Measurements from ENCODE around the gene SYT2. TPM values are rescaled to one million over a fixed set of nuclear protein-coding genes. Genes with fewer than 3 reads are reported as not detected.

SYT2 gene
- total and polyA plus RNA-seq, 10 of the 15 experiments (the other 5 are each of a cell fraction or from before 2014, with no cell fraction given): not detected

- Histone ChIP-seq H3K36me3 (ENCODE audit: control insufficient read depth in 2 of 2, insufficient read depth in 2 of 2, low read length in 1 of 2) (no peaks in the 10 kb centered on the region), H3K4me2 (ENCODE audit: control insufficient read depth, insufficient read depth) (no peak overlapping the region), H3K9me3 (replicated peaks; ENCODE audit: control insufficient read depth, insufficient read depth, low read length) (no peaks in the 10 kb centered on the region), H3K4me1 (ENCODE audit: control insufficient read depth, insufficient read depth, low read length) (no peaks in the 10 kb centered on the region), H3K4me3 (no peak overlapping the region), H3K27me3 (replicated peaks in 1 of 2; ENCODE audit: control insufficient read depth in 2 of 2, insufficient read depth in 2 of 2, low read length in 1 of 2) (peaks cover 0 to 4% of the 10 kb centered on the region in 2 experiments; a peak in 3 of 4 replicates), H3K9ac (ENCODE audit: control insufficient read depth, insufficient read depth, low read length) (no peak overlapping the region), H4K20me1 (ENCODE audit: control insufficient read depth, insufficient read depth) (no peaks in the 10 kb centered on the region), H3K79me2 (ENCODE audit: control insufficient read depth, insufficient read depth, low read length) (no peaks in the 10 kb centered on the region), H3K27ac (ENCODE audit: control insufficient read depth, insufficient read depth) (no peak overlapping the region), H2AFZ (ENCODE audit: control insufficient read depth, low read depth, low read length) (no peak overlapping the region)
- 4% methylated on average over 3 of the region's 3 CpGs for WGBS (ENCODE audit: insufficient coverage, insufficient replicate concordance, low lambda C conversion rate, missing lambda C conversion rate)
- intact Hi-C loops (cut with micrococcal nuclease; ENCODE audit: unreplicated experiment) (no loop called here), in situ Hi-C loops (cut with MboI) (no loop called here)
- TF ChIP-seq LARP7 (IDR thresholded peaks at IDR 0.05) (no peak), REST (IDR thresholded peaks at IDR 0.05; ENCODE audit: low read depth, low read length) (no peak), SUZ12 (IDR thresholded peaks at IDR 0.05; ENCODE audit: unreplicated experiment) (no peak), RAD51 (IDR thresholded peaks at IDR 0.05) (no peak), BHLHE40 (IDR thresholded peaks at IDR 0.05; ENCODE audit: borderline replicate concordance in 1 of 2, low read depth in 2 of 2, low read length in 1 of 2) (no peak), GABPA (IDR thresholded peaks at IDR 0.05; ENCODE audit: low read depth) (no peak)
- RAD21 ChIA-PET (ENCODE audit: unreplicated experiment): no interaction called here
- FAIRE-seq (no peak), ATAC-seq (no peak), DNase-seq (ENCODE audit: low read depth, low spot score) (no peak)
- CTCF ChIA-PET: interaction anchor here (1.1 kb wide), 1 partner anchor 9 kb away, joined by 3 read pairs; no protein-coding TSS in a partner anchor
- BruUV-seq (replicated peaks): no TSS peak
- POLR2A ChIA-PET: no interaction called here
- SMC1A ChIA-PET (ENCODE audit: uncharacterized antibody, unreplicated experiment): no interaction called here
These were observed 22.5 kb downstream of the SYT2 start for GRCh38 chr1:202687798-202688197.
